GM18907 (cell line): Measurements from ENCODE around the gene UBE2G2.
"Not testable (repeated sequence)": the region's sequence is repeated elsewhere in the genome, so short reads cannot be mapped to it uniquely, and the experiment has no call there.

Source experiments
- ATAC-seq: cut with Tn5 transposase; IDR thresholded peaks from one replicate; pipeline ENCODE4 v1.9.1; 2021; ENCODE audit warnings: mild to moderate bottlenecking, moderate library complexity; ENCODE audit not compliant: unreplicated experiment

The UBE2G2 gene

GRCh38 chr21:44836666-44837471 lies 35.2 kb upstream of the UBE2G2 start:
- ATAC-seq = no peak

GRCh38 chr21:44836349-44836665 lies 34.7 kb upstream of the UBE2G2 start:
- no peak for ATAC-seq

DNA sequence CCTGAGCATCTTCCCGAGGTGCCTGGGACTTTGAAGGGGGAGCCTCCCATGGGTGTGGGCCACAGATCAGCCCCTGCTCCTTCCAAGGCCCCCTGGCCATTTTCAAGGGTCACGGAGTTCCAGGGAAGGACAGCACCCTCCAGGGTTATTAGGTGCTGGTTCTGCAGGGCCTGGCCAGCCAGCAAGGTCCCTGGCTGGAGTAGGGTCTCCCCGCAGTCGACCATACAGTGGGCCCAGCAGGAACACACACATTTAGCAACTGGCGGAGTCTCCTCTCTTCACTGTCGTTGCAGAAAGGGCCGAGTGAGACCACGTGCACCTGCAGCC lies 34.0 kb upstream of the UBE2G2 start:
- ATAC-seq = no peak

DNA sequence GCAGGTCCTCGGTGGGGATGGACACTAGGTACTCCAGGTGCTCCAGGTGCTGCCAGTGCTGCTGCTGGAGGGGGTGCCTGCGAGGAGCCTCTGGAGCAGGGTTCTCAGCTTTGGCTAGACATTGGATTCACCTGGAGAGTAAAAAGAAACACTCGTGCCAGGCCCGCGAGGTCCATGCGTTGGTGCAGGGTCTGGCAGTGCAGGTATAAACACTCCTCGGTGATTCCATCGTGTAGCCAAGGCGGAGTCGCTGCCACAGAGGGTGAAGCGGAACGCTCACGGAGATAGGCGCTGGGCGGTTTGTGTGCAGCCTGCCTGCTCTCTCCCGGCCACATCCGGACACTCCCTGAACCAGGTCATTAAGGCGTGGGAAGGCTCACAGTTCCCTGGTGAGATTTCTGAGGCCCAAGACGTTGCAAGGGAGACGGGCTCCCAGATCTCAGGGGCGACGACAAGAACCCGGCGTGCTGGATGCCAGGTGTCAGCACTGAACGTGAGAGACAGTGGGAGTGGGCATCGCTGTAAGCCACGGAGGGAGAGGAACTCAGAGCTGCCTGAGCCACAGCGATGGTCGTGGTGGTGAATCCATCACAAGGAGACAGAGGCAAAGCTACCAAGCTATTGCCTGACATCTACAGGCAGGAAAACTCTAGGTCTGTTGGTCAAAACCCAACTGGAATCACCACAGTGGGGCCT lies 33.5 kb upstream of the UBE2G2 start:
- ATAC-seq = no peak

DNA sequence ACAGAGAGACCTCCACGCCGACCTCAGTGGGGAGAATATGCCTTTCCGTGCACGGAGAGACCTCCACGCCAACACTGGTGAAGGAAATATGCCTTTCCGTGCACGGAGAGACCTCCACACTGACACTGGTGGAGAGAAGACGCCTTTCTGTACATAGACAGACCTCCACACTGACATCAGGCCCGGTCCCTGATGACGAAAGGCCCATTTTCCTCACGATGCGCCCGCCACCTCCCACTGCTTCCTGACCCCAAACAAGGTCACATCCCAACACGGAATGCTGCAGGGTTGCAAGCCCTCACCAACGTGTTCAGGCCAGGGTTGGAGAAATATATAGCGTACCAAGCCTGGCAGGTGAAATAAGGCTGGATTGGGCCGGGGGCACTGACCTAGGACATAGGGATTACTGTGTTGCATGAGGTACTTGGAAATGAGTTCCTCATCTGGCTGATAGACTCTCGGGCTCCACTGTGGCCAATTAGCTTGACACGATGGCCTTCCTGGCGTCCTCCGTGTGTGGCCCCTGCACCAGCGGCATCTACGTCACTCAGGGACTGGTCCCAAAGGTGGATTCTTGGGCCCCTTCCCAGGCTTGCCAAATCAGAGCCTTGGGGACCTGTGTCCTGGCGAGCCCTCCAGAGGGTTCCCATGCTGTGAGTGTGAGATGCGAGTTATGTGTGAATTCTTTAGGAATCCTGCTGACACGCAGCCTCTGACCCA lies 32.8 kb upstream of the UBE2G2 start:
- ATAC-seq = no peak

GRCh38 chr21:44833663-44834062 lies 32.0 kb upstream of the UBE2G2 start:
- ATAC-seq = no peak

GRCh38 chr21:44832516-44833255 lies 31.1 kb upstream of the UBE2G2 start:
- ATAC-seq = not testable (repeated sequence)

- no peak for ATAC-seq
Observed at GRCh38 chr21:44831227-44831860, 29.7 kb upstream of the UBE2G2 start.

DNA sequence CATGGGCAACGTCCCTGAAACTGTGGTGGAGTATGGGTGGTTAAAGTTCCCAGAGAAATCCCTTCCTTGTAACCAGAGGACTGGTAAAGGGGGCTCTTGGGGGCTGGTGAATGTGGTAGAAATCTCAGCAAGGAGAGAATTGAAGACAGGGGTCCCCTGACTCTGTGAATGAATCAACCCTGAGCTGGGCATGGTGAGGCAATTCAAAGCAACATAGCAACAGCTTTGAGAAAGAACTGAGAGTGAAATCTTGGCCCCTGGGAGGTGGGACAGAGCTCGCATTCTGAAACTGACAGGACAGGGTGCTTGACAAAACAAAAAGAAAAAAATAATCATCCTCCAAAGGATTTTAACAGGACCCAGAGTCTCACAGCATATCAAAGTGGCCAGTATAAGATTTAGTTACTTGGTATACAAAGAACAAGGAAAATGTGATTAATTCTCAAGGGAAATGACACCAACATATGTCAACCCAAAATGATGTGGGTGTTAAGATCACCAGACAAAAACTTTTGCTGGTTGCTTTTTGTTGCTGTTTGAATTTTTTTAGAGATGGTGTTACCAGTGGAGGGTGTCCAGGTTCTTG lies 28.0 kb upstream of the UBE2G2 start:
- no peak for ATAC-seq

- ATAC-seq = no peak
Observed at GRCh38 chr21:44828362-44829056, 26.9 kb upstream of the UBE2G2 start.

- no peak for ATAC-seq
Observed at GRCh38 chr21:44823179-44823660, 21.6 kb upstream of the UBE2G2 start.

DNA sequence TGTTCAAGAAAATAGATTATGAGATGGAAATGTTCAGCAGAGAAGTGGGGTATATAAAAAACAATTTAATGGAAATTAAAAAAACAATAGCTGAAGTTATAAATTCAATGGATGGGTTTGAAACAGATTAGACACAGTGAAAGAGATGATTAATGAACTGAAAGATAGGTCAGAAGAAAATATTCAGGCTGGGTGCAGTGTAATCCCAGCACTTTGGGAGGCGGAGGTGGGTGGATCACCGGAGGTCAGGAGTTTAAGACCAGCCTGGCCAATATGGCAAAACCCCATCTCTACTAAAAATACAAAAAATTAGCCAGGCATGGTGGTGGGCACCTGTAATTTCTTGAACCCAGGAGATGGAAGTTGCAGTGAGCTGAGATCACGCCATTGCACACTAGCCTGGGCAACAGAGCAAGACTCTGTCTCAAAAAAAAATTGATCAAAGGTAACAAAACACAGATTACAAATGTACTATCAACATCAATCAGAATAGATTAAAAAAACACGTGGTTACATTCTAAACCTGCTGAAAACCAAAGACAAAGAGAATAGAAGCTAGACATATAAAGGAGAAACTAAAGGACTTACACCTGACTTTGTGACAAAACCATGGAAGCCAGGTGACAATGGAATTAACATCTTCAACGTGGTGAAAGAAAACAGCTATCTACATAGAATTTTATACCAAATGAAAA lies 21.0 kb upstream of the UBE2G2 start:
- no peak for ATAC-seq

GRCh38 chr21:44820851-44821250 lies 19.2 kb upstream of the UBE2G2 start:
- no peak for ATAC-seq

DNA sequence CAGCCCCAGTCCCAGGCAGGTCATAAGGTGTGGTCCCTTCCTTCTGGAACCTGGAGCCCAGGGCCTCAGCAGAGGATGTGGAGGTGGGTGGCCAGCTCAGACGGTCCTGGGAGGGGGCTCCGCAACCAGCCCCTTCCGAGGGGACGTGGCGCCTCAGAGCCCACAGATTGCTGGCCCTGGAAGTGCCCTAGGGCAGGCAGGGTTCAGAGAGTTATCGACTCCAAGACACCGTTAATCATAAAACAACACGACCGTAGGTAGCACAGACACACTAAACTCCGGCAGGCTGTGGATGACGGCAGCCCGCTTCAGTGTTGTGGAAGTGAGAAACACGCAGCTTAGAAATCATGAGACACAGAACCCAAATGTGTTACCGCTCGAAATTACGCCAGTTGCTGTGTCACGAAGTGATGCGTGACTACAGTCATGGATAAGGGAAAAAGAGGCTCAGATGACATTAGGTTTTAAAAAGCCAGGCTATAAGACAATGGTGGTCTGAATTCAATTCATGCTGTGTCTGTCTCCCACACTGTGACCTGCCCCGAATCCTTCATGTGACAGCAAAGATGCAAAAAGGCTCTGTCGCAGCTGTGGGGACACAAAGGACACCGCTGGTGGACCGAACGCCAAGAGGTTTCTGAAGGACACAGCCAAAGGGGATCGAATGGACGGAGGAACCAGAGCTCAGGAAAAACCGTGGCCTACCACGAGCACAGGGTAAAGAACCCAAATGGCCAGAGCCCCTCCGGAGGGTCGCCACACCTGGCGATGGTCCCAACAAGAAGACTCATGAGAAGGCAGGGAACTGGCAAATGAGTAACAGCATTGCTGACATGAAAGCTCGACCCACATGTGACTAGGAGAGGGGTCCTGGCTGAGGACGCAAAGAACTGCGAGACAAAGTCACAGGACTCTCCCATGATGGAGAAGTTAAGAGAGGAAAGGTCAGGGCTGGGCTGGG lies 17.9 kb upstream of the UBE2G2 start:
- ATAC-seq = no peak

- no peak for ATAC-seq
Observed at GRCh38 chr21:44818640-44819011, 17.0 kb upstream of the UBE2G2 start.

DNA sequence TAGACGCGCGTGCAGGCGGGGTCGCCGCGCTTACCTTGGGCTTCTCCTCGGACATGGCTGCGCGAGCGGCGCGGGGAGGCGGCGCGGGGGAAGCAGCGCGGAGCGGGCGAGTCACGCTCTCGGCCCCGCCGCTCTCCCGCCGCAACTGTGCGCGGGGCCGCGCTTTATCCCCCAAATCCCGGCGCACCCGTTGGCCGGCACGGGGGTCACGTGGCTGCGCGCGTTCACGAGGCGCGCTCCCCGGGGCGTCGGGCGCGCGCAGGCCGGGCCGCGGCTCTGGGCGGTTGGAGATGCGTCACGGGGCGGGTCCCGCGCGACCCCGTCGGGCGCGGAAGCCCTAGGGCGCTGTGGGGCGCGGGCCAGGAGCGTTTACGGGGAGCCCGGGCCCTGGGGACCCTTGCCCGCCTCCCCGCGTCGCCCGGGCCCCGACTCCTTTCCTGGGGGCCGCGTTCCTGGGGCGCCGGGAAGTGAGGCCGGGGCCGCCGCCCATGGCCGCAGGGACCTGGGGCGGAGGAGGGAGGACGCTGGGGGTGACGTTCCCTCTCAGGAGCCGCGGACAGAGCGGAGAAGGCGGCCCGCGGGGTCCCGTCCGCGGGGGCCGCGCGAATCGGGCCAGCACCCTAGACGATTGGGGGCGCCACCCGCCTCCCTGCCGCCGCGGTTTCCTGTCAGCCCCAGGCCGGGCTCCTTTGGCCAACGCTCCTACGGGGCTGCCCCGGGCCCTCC lies 16.5 kb upstream of the UBE2G2 start, which contains the start of gene SUMO3:
Gene SUMO3 (minus strand): TSS at position 149 of the 726 bp plus-strand sequence. CDS start 94 bp downstream, at position 55.
- peak; percentile 61 for ATAC-seq

GRCh38 chr21:44817506-44817880 lies 15.9 kb upstream of the UBE2G2 start:
- peak; percentile 74 for ATAC-seq
